Heart left ventricle (tissue), 16 donors: ENCODE data around the gene CWC22. TPM values are rescaled to one million over a fixed set of nuclear protein-coding genes. Genes with fewer than 3 reads are reported as not detected.

Source experiments
- ATAC-seq, 4 donors: fragments of 200-7000 bp; cut with Tn5 transposase; one replicate each; pipeline ENCODE4 v1.9.1; 2020 to 2022; ENCODE audit warnings: moderate library complexity in 4 of 4, mild to moderate bottlenecking in 3 of 4, moderate number of reproducible peaks in 1 of 4
- DNase-seq, 5 donors: peaks; one replicate each; pipeline ENCODE4 v3.0.0-alpha.2; 2020
- H3K27ac ChIP-seq, 12 donors: fragments of 200-600 bp; sonication (generic) in 4 of 12; one replicate each; pipeline versions ENCODE4 v1.5.0 to v1.8.0; 2016 to 2022; ENCODE audit warnings: mild to moderate bottlenecking in 2 of 12
- H3K27me3 ChIP-seq, 9 donors: fragments of 200-600 bp; sonication (generic) in 2 of 9; one replicate each; pipeline versions ENCODE4 v1.5.1 to v1.8.0; 2016 to 2022; ENCODE audit warnings: mild to moderate bottlenecking in 3 of 9
- H3K36me3 ChIP-seq, 9 donors: fragments of 200-600 bp; sonication (generic) in 2 of 9; one replicate each; pipeline versions ENCODE4 v1.5.0 to v1.8.0; 2018 to 2022; ENCODE audit warnings: mild to moderate bottlenecking in 2 of 9
- H3K4me1 ChIP-seq, 12 donors: fragments of 200-600 bp; sonication (generic) in 4 of 12; one replicate each; pipeline versions ENCODE4 v1.5.0 to v1.8.0; 2016 to 2022; ENCODE audit warnings: mild to moderate bottlenecking in 3 of 12
- H3K4me3 ChIP-seq, 12 donors: fragments of 200-600 bp; sonication (generic) in 4 of 12; one replicate each; pipeline versions ENCODE4 v1.5.0 to v1.8.0; 2017 to 2022; ENCODE audit warnings: mild to moderate bottlenecking in 9 of 12, moderate library complexity in 4 of 12
- H3K9me3 ChIP-seq, 12 donors: fragments of 200-600 bp; sonication (generic) in 4 of 12; one replicate each; pipeline versions ENCODE4 v1.5.0 to v1.8.0; 2016 to 2022; ENCODE audit warnings: mild to moderate bottlenecking in 1 of 12
- POLR2A ChIP-seq, 2 donors: fragments of 450-650 bp; IDR thresholded peaks; one replicate each; pipeline ENCODE4 v1.6.1; 2017; ENCODE audit warnings: antibody characterized with exemption in 2 of 2, mild to moderate bottlenecking in 2 of 2, moderate library complexity in 2 of 2
- WGBS, 4 donors: extraction: QIAGEN DNeasy Blood & Tissue Kit in 2 of 4; methylation state at CpG; one replicate each; pipeline versions ENCODE4 v1.1.5 to v1.1.7; 2013 to 2018; 5-methylcytosine and 5-hydroxymethylcytosine counted together
- intact Hi-C, 10 donors: fragments of 100-400 bp; cut with DNase I; formaldehyde crosslinking; loops; one replicate each; pipeline versions ENCODE4 v1.11.1 to v1.14.2; 2022
- polyA plus RNA-seq, 2 donors: library from polyadenylated mRNA; stranded (reverse); fragments of 200-250 nt; gene quantifications; one replicate each; pipeline ENCODE4 v1.2.3, GENCODE V29; 2013
- total RNA-seq, 9 donors: library from RNA; depleted of rRNA in 2 of 9; stranded (reverse); fragments of >200 nt in 2 of 9; fragmentation: NEBNext Ultra II Directional in 3 of 9; extraction: Animal tissue kit (Norgen Biotek cat#: 25700) in 3 of 9; gene quantifications; one replicate each; pipeline versions ENCODE4 v1.1.0 to v1.2.4, GENCODE V29; 2016 to 2023
- TF ChIP-seq, protein P1 (sequence below), 12 donors: fragments of 200-600 bp; sonication (generic) in 4 of 12; IDR thresholded peaks; one replicate each; pipeline versions ENCODE4 v1.5.0 to v1.8.0; 2018 to 2022; ENCODE audit warnings: antibody characterized with exemption in 12 of 12, mild to moderate bottlenecking in 5 of 12
- donor health status: ischemic (EF 13 %, LVEDD 7.1; RV severe dilation, severe dysfunction).
- donor health status: healthy with polysubstance abuse.
- donor health status: DM: no; HTN: yes; CAD: no.
- donor health status: DM: no; HTN: no; CAD: no.
- donor health status: ischemic (EF 25% LVEDD 6.9; RV normal size, moderate dysfunction).
- donor health status: ischemic (EF 25% LVEDD 5.7; RV mildly dilated, moderate dysfunction).
- donor health status: healthy.
- donor health status: DM: yes; HTN: yes; CAD: no.
- donor health status: ischemic (EF 35%, LVEDD 5.7; RV mildly dilated, moderate dysfunction).
- donor health status: nonischemic (EF 11% LVEDD 7.7; RV severe dilation, severe dysfunction).
- donor health status: DM: yes; HTN: yes; CAD: no.
- donor health status: PGD.
- donor health status: ischemic (EF 29% LVEDD 5.4; RV normal size, mild dysfunction).
- donor health status: nonischemic (EF 23%, LVEDD 6.1; RV moderate dilation, normal function).

The CWC22 gene
- total and polyA plus RNA-seq, 11 donors: 6.4 to 17.7 (median 11.1) TPM

DNA sequence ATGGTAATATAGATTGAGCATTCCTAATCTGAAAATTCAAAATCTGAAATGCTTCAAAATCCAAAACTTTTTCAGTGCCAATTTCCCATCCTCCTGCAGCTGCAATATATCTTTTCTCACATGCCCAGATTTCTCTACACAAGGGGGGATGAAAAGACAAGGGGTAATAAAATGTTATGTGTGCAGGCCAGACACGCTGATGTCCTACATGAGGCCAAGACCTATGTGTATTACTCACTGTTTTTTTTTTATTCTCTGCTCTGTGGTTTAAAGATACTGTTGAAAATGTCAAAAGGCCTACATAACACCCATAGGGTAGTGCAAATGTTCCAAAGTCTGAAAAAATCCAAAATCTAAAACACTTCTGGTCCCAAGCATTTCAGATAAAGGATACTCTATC lies 41.2 kb upstream of the CWC22 start:
- Histone ChIP-seq H3K9me3 (no peaks in the 10 kb centered on the region), H3K27me3 (peaks cover 0 to 10% (median 0%) of the 10 kb centered on the region in 9 donors), H3K36me3 (no peaks in the 10 kb centered on the region), H3K4me1 (no peaks in the 10 kb centered on the region), H3K4me3 (no peak overlapping the region), H3K27ac (no peak overlapping the region)
- TF ChIP-seq POLR2A (IDR thresholded peaks at IDR 0.05): no peak
- TF ChIP-seq, protein P1, sequence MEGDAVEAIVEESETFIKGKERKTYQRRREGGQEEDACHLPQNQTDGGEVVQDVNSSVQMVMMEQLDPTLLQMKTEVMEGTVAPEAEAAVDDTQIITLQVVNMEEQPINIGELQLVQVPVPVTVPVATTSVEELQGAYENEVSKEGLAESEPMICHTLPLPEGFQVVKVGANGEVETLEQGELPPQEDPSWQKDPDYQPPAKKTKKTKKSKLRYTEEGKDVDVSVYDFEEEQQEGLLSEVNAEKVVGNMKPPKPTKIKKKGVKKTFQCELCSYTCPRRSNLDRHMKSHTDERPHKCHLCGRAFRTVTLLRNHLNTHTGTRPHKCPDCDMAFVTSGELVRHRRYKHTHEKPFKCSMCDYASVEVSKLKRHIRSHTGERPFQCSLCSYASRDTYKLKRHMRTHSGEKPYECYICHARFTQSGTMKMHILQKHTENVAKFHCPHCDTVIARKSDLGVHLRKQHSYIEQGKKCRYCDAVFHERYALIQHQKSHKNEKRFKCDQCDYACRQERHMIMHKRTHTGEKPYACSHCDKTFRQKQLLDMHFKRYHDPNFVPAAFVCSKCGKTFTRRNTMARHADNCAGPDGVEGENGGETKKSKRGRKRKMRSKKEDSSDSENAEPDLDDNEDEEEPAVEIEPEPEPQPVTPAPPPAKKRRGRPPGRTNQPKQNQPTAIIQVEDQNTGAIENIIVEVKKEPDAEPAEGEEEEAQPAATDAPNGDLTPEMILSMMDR (IDR thresholded peaks at IDR 0.05): no peak
- DNase-seq: no peak
- intact Hi-C loops: no loop called here
- ATAC-seq: no peak
- 67 to 75% (median 68%) methylated on average over 1 of the region's 1 CpG for WGBS, 4 donors

DNA sequence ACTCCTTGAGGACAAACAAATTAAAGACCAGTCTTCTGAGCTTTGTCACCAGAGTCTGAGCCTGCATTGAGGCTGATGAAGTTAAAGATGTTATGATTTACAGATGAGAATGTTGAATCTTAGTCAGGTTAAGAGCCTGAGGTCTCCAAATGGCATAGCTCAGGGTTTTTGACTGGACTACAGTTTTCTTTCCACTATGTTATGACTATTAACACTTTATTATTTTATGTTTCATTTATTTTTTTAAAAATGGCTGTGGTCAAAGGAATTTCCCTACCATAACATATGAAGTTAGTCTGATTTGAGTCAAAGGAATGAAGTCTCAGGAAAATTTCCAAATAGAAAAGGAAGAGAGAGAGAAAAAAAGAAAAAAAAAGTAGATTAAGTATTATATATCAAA lies 39.7 kb upstream of the CWC22 start:
- ATAC-seq (no peak), DNase-seq (no peak)
- no peak overlapping the region for H3K4me3 ChIP-seq
- H3K27me3 ChIP-seq: peaks cover 0 to 10% (median 0%) of the 10 kb centered on the region in 9 donors
- TF ChIP-seq POLR2A (IDR thresholded peaks at IDR 0.05): no peak
- TF ChIP-seq, protein P1 (IDR thresholded peaks at IDR 0.05): no peak
- H3K27ac ChIP-seq: no peak overlapping the region
- intact Hi-C loops: no loop called here
- H3K9me3 ChIP-seq: no peaks in the 10 kb centered on the region
- no peaks in the 10 kb centered on the region for H3K4me1 ChIP-seq
- no peaks in the 10 kb centered on the region for H3K36me3 ChIP-seq

DNA sequence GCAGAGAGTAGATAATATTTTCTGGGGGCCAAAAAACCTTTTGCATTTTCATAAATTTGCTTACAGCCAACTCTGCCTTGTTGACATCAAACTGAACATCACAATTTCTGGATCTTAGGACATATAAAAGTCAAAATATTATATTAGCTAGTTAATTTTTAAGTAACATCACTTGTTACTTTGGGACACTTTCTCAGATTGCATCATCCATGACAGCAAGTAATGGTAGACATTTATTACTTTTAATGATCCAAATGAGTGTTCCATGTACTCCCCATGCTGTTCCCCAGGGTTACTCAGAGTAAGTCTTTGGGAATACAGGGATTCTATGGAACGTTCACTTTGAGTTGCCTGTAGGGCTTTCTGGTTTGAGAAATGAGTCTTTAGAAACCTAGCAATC lies 39.1 kb upstream of the CWC22 start:
- Histone ChIP-seq H3K9me3 (no peaks in the 10 kb centered on the region), H3K4me1 (no peaks in the 10 kb centered on the region), H3K27ac (no peak overlapping the region), H3K27me3 (peaks cover 0 to 10% (median 0%) of the 10 kb centered on the region in 9 donors), H3K36me3 (no peaks in the 10 kb centered on the region), H3K4me3 (no peak overlapping the region)
- TF ChIP-seq, protein P1 (IDR thresholded peaks at IDR 0.05): no peak
- TF ChIP-seq POLR2A (IDR thresholded peaks at IDR 0.05): no peak
- DNase-seq (no peak), ATAC-seq (no peak)
- intact Hi-C loops: no loop called here
- WGBS, 4 donors: 71 to 83% (median 79%) methylated on average over 1 of the region's 1 CpG

DNA sequence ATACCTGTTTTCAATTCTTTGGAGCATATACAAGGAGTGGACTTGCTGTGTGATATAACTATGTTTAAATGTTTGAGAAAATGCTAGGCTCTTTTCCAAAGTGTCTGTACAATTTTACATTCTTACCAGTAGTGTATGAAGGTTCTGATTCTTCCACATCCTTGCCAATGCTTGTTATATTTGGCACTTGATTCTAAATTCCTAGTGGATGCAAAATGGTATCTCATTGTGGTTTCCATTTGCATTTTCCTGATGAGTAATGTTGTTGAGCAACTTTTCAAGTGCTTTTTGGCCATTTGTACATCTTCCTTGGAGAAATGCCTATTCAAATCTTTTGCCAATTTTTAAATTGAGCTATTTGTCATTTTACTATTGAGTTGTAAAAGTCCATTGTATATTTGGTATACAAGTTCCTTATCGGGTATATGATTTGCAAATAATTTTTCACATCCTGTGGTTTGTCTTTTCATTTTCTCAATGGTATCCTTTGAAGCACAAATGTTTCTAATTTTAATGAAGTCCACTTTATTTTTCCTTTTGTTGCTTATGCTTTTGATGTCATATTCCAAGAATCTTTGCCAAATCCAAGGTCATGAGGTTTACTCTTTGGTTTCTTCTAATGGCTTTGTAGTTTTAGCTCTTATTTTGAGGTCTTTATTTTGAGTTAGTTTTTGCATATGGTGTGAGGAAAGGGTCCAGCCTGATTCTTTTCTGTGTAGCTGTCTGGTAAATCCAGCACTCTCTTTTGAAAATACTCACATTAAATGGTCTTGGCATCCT lies 33.2 kb upstream of the CWC22 start:
- intact Hi-C loops: no loop called here
- no peaks in the 10 kb centered on the region for H3K4me1 ChIP-seq
- H3K27me3 ChIP-seq: peaks cover 0 to 10% (median 0%) of the 10 kb centered on the region in 9 donors
- no peak for DNase-seq
- H3K36me3 ChIP-seq: no peaks in the 10 kb centered on the region
- no peak overlapping the region for H3K4me3 ChIP-seq
- TF ChIP-seq, protein P1 (IDR thresholded peaks at IDR 0.05): no peak
- no peak for TF ChIP-seq POLR2A (IDR thresholded peaks at IDR 0.05)
- no peak overlapping the region for H3K27ac ChIP-seq
- 76 to 93% (median 80%) methylated on average over 1 of the region's 1 CpG for WGBS, 4 donors
- no peak for ATAC-seq
- H3K9me3 ChIP-seq: no peaks in the 10 kb centered on the region
